GM21717 (cell line): ENCODE data around the gene PLPPR3.

ENCODE experiments used
- ATAC-seq: cut with Tn5 transposase; IDR thresholded peaks from one replicate; pipeline ENCODE4 v1.9.1; 2021; ENCODE audit warnings: mild to moderate bottlenecking, moderate library complexity; ENCODE audit not compliant: unreplicated experiment

PLPPR3 gene

GRCh38 chr19:797528-798414 lies 24.0 kb downstream of the PLPPR3 start:
- peak; percentile 28 for ATAC-seq

GRCh38 chr19:796692-797527 lies 24.8 kb downstream of the PLPPR3 start, which contains the start of gene PTBP1:
PTBP1 (plus strand) TSS chr19:797452; CDS start chr19:797498, 46 bp downstream.
- peak; percentile 65 for ATAC-seq

- ATAC-seq: no peak
These were observed 25.8 kb downstream of the PLPPR3 start for GRCh38 chr19:795691-796581.

- ATAC-seq: no peak
These were observed 26.6 kb downstream of the PLPPR3 start for GRCh38 chr19:795073-795611.

GRCh38 chr19:793806-794205 lies 27.9 kb downstream of the PLPPR3 start:
- no peak for ATAC-seq

GRCh38 chr19:792306-792885 lies 29.4 kb downstream of the PLPPR3 start:
- ATAC-seq: no peak

- ATAC-seq: no peak
These were observed 30.0 kb downstream of the PLPPR3 start for GRCh38 chr19:791567-792305.

GRCh38 chr19:791007-791566 lies 30.7 kb downstream of the PLPPR3 start:
- ATAC-seq: no peak

GRCh38 chr19:789701-790060 lies 32.1 kb downstream of the PLPPR3 start:
- no peak for ATAC-seq

GRCh38 chr19:788983-789700 lies 32.6 kb downstream of the PLPPR3 start:
- ATAC-seq: no peak

- ATAC-seq: no peak
These were observed 33.1 kb downstream of the PLPPR3 start for GRCh38 chr19:788686-788982.

GRCh38 chr19:787536-787935 lies 34.2 kb downstream of the PLPPR3 start:
- no peak for ATAC-seq

GRCh38 chr19:784541-784940 lies 37.2 kb downstream of the PLPPR3 start:
- ATAC-seq: no peak

- no peak for ATAC-seq
These were observed 38.7 kb downstream of the PLPPR3 start for GRCh38 chr19:782878-783668.

- ATAC-seq: no peak
These were observed 39.4 kb downstream of the PLPPR3 start for GRCh38 chr19:782185-782877.

GRCh38 chr19:781800-782184 lies 40.0 kb downstream of the PLPPR3 start:
- no peak for ATAC-seq

- no peak for ATAC-seq
These were observed 40.8 kb downstream of the PLPPR3 start for GRCh38 chr19:780935-781334.
